Activated naive CD4-positive, alpha-beta T cell treated with anti-CD3 and anti-CD28 coated beads, Interleukin-2, amount 50 U/mL, for 16 hours (primary cell): ENCODE data around the gene KLKB1.

Experiments used
- DNase-seq: peaks from one replicate; pipeline ENCODE4 v3.0.0-alpha.2; 2020

The KLKB1 gene

DNA sequence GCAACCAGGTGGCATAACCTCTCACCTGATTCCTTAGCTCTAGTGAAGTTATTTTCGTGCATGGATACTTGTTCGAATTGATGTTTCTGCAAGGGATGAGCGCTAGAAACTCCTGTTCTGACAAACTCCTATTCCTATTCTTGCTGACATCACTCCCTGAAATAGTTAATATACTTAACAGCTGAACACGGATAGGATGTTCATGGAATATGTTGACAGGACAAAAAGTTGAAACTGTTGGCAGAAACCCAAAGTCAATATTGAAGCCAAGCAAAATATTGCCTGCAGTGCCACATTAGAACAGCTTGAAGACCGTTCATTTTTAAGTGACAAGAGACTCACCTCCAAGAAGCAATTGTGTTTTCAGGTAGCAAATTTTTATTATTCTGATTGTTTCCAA is at the start of gene KLKB1:
KLKB1 (plus strand) TSS at position 287 of the 400 bp plus-strand sequence. CDS start 689 bp downstream, outside the sequence.
- no peak for DNase-seq

GRCh38 chr4:186188107-186188506 is 39.2 kb upstream of the KLKB1 start:
- no peak for DNase-seq

DNA sequence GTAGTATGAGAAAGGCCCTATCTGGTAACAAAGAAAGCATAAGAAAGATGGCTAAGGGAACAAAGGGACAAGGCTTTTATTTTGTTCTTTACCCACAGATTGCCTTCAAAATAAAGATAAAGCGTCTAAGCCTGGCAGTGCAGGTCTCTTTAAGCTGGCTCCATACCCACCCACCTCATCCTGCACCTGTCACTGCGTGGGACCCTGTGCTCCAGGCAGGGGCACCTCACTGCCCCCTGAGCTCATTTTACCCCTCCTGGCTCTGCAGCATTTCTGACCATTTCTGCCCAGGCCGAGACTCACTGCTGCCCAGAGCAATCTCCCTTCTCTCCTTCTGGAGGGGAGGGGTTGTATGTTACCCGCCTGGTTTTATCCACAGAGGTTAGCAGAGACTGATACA is 37.7 kb upstream of the KLKB1 start:
- DNase-seq = no peak

GRCh38 chr4:186190581-186191199 is 36.6 kb upstream of the KLKB1 start:
- DNase-seq = peak; percentile 51

GRCh38 chr4:186191200-186192065 is 35.9 kb upstream of the KLKB1 start, which contains the start of gene CYP4V2:
TSS of gene CYP4V2 (plus strand) at chr4:186191567. CDS start at chr4:186191824, 257 bp downstream.
- DNase-seq = peak; percentile 90

- DNase-seq = no peak
Measured at GRCh38 chr4:186192066-186192612, 35.2 kb upstream of the KLKB1 start.

GRCh38 chr4:186193851-186194250 is 33.5 kb upstream of the KLKB1 start:
- no peak for DNase-seq

DNA sequence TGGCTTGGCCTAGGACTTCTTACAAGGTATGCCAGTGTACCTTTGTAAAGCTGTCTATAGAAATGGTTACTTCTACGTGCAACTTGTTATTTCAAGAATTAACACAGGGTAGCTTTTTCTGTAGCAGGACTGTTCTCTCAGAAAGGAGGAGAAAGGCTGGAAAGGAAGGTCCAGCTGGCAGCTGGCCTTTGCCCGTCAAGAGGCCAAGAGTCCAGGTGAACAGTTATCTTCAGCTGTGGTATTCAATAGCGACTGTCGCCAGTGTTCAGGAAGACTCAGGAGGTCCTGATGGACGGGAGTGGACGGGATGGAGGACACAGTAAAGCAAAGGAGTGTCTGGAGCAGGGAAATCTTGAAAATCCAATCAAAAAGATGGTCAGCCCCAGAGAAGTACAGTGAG is 31.2 kb upstream of the KLKB1 start:
- no peak for DNase-seq

- DNase-seq = no peak
Measured at GRCh38 chr4:186200516-186200915, 26.8 kb upstream of the KLKB1 start.

DNA sequence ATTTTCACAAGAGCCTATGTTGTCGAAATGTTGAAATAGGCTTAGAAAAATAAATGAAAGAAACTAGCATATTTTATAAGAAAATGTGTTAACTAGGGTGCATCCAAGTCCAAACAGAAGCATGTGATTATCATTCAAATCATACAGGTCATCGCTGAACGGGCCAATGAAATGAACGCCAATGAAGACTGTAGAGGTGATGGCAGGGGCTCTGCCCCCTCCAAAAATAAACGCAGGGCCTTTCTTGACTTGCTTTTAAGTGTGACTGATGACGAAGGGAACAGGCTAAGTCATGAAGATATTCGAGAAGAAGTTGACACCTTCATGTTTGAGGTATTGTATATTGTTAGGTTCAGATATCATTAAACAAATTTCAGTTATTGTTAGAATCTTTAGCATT is 26.3 kb upstream of the KLKB1 start:
- DNase-seq = no peak

- peak; percentile 67 for DNase-seq
Measured at GRCh38 chr4:186201535-186202230, 25.6 kb upstream of the KLKB1 start.

- no peak for DNase-seq
Measured at GRCh38 chr4:186202490-186203140, 24.7 kb upstream of the KLKB1 start.

DNA sequence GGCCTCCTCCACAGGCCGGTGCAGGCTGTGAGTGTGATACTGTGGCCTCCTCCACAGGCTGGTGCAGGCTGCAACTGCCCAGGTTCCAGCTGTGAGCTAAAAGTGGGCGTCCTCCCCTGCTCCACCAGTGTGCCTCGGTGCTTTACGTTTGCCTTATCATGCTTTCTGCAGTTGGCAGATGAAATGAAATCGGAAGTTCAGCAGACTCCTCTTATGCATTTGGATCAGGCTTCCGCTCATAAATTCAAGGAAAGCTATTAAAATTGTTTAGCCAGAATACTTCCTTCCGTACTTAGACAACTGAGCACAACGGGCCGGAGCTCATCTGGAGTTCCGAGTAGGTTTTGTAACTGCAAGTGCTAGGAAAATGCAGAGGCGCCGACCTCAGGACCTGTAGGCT is 23.9 kb upstream of the KLKB1 start:
- no peak for DNase-seq

DNA sequence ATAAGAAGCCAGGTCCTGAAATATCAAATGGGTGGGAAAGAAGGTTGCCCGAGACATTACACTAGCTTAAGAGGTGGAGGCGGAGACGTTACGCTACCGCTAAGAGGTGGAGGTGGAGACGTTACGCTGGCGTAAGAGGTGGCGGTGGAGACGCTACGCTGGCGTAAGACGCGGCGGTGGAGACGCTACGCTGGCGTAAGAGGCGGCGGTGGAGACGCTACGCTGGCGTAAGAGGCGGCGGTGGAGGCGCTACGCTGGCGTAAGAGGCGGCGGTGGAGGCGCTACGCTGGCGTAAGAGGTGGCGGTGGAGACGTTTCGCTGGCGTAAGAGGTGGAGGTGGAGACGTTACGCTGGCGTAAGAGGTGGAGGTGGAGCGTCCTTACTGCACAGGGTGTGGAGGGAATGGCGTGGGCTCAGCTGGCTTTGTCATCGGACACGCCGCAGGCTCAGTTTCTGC is 23.2 kb upstream of the KLKB1 start:
- no peak for DNase-seq

DNA sequence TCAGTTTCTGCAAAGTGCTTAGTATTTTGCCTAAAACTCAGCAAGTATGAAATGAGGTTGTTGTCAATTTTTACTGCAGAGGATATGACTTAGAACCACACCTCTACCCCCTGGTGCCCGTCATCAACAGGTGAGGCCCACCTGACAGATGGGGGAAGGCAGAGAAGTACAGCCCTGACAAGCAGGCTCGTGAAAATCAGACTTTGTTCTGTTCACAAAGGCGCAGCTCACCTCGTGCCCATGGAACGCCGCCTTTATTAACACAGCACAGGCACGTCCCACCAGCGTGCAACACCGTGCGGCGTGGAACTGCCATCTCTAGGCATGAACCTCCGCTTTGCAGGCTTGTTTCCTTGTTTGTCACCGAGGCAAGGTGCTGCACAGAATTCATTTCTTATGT is 22.6 kb upstream of the KLKB1 start:
- DNase-seq = no peak

DNA sequence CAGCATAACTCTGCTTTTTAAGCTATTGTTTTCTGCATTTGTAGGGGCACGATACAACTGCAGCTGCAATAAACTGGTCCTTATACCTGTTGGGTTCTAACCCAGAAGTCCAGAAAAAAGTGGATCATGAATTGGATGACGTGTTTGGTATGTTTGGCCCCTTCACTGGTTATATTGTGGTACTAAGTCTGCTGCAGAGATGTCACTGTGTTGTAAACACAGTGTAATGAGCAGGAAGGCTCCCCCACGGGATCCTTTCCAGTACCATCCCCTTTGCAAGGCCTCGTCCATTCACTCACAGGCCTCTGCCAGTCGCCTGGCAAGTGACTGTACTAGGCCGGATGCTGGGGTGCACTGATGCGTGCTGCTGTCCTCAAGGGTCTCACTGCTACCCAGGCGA is 22.2 kb upstream of the KLKB1 start:
- DNase-seq = no peak

GRCh38 chr4:186216465-186217024 is 10.8 kb upstream of the KLKB1 start:
- DNase-seq = no peak

GRCh38 chr4:186217733-186218293 is 9.5 kb upstream of the KLKB1 start:
- no peak for DNase-seq

DNA sequence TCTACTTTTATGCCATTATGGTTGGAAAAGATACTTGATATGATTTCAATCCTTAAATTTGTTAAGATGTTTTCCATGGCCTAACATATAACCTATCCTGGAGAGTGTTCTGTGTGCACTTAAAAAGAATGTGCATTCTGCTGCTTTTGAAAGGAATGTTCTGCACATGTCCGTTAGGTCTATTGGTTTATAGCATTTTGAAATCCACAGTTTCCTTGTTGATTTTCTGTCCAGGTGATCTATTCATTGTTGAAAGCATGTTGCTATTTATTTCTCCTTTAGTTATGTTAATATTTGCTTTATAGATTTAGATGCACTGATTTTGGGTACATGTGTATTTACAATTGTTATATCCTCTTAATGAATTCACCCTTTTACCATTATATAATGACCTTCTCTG is 5.7 kb upstream of the KLKB1 start:
- no peak for DNase-seq

DNA sequence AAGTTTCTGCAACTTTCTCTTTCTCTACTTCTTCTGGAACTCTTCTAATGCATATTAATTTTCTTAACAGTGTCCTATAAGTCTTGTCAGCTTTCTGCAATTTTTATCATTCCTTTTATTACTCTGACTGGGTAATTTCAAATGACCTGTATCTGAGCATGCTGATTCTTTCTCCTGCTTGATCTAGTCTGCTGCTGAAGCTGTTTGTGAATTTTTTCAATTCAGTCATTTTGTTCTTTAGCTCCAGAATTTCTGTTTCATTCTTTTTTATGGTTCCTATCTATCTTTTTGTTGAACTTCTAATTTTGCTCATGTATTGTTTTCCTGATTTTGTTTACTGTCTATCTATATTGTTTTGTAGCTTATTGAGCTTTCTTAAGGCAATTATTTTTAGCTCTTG is 1.5 kb upstream of the KLKB1 start:
- DNase-seq = no peak

- no peak for DNase-seq
Measured at GRCh38 chr4:186226521-186227189, 652 bp upstream of the KLKB1 start.
